SIG-M5 (cell line): ENCODE measurements around the gene VPS26A.
A peak's percentile ranks its signal among the peaks of the same experiment; 100 is the strongest.

Experiments
- DNase-seq: peaks from one replicate; lab custom pipeline; 2025; lab: John Stamatoyannopoulos, UW

Gene VPS26A

DNA sequence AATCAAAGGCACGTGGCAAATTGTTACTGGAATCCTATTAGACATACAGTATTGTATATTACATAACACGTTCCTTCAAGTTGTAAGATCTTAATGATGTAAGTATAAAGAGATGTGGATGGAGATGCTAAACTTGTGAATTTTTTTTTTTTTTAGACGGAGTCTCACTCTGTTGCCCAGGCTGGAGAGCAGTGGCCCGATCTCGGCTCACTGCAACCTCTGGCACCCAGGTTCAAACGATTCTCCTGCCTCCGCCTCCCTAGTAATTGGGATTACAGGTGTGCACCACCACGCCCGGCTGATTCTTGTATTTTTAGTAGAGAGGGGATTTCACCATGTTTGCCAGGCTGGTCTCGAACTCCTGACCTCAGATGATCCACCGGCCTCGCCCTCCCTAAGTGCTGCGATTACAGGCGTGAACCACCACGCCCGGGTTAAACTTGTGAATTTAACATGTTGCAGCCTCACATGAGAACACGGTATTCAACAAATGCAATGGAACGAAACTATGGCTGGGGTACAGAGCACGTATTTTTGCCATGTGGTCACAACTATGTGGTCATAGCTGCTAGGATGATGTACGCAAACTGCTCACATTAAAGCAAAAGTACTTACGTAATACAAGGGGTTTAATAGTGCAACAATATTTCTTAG lies 55.2 kb downstream of the VPS26A start:
- DNase-seq = no peak

GRCh38 chr10:69179743-69180524 lies 56.0 kb downstream of the VPS26A start, which contains the start of gene SUPV3L1:
SUPV3L1 (plus strand) TSS chr10:69180234; CDS start chr10:69180292, 58 bp downstream.
- peak; percentile 63 for DNase-seq

DNA sequence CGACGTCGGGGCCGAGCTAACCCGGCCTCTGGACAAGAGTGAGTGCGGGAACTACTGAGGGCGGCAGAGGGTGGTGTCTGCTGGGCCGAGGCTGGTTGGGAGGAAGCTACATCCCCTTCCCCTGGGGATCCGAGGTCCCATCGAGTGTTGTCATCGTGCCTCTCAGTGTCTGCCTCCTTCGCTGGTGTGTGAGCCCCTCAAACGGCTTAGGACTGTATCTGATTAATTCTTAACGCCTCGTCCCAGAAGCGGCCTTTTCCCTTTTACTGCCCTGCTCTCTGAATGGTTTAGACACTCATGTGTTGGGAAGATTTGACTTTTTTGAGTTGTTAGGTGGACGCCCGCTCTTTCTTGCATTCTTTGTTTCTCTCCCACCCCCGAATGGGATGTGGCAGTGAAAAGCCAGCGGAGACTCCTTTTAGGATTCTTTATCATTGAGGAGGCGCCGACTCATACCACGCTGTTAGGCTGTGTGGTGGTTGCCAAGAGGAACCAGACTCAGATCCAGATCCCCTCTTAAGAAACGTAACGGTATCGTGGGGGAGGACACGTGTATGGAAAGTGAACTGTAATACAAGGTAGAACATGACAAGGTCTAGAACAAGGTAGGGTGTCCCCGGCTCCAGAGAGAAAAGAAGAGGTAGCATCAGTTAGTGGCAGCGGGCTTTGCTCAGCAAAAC lies 56.7 kb downstream of the VPS26A start:
- DNase-seq = no peak

- no peak for DNase-seq
Observed at GRCh38 chr10:69181433-69181832, 57.5 kb downstream of the VPS26A start.

GRCh38 chr10:69182005-69182404 lies 58.0 kb downstream of the VPS26A start:
- no peak for DNase-seq

DNA sequence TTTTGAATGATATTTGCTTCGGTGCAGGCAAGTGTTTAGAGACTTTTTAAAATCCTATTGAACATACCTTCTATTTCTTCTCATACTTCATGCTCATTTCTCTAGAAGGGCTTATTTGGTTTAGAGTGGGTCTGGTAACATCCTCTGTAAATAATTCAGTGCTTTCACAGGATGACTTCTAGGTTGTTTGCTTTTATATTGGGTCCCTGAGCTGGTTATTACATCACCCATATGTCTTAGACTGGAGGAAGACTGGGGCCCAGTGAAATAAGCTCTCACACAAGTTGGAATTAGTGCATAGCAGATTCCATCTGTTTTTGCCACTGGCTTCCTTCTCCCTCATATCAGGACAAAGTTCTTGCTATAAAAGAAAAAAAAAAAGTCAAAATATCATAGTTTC lies 62.5 kb downstream of the VPS26A start:
- DNase-seq = no peak

- DNase-seq = no peak
Observed at GRCh38 chr10:69201045-69201444, 77.1 kb downstream of the VPS26A start.

GRCh38 chr10:69202332-69202731 lies 78.4 kb downstream of the VPS26A start:
- no peak for DNase-seq

- no peak for DNase-seq
Observed at GRCh38 chr10:69208761-69209160, 84.8 kb downstream of the VPS26A start.

GRCh38 chr10:69209787-69210484 lies 86.0 kb downstream of the VPS26A start:
- no peak for DNase-seq

DNA sequence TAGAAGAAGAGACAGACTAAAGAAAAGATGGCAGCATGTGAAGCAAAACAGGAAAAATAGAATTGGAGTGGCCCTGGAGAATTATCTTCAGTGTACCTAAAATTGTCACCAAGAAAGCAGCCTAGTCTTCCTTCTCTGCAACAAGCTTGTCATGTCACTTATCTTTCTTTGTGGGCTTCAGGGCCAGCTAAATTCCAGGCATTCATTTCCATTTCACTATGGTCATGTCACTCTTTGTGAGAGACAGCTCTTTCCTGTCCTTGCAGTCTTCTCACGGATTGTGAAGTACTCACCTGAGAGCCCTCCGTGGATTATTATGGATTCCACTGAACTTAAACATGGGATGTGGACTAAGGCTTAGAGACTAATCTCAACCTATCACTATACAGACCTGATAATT lies 87.1 kb downstream of the VPS26A start:
- no peak for DNase-seq

GRCh38 chr10:69211524-69211923 lies 87.5 kb downstream of the VPS26A start:
- no peak for DNase-seq

- no peak for DNase-seq
Observed at GRCh38 chr10:69213591-69214311, 89.8 kb downstream of the VPS26A start.

- DNase-seq = no peak
Observed at GRCh38 chr10:69214666-69215131, 90.7 kb downstream of the VPS26A start.

- no peak for DNase-seq
Observed at GRCh38 chr10:69215405-69216171, 91.6 kb downstream of the VPS26A start.

DNA sequence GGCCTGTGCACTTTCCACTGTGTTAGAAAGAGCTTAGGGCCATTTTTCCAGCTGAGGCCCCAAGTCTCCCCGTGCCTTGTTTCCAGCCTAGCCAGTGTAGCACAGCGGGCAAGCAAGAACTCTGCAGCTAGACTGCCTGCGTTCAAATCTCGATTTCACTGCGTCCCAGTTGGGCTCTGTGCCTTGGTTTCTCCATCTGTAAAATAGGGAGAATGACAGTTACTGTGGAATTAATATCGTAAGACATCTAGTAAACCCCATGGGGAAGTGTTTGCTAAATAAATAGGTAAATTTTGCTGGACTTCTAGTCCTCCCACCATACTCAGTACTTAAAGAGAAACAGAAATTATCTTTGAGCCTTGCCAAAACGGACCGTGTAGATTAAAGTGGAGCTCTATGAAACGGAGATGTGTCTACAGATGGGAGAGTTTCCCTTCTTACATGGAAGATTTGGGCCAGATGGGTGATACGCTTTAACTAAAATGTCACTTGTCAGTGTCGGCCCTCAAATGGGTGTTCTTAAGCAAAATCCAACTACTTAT lies 92.7 kb downstream of the VPS26A start:
- no peak for DNase-seq

- DNase-seq = no peak
Observed at GRCh38 chr10:69217119-69217754, 93.3 kb downstream of the VPS26A start.

- no peak for DNase-seq
Observed at GRCh38 chr10:69218831-69219230, 94.9 kb downstream of the VPS26A start.

GRCh38 chr10:69220041-69220451 lies 96.1 kb downstream of the VPS26A start, which contains the start of gene HKDC1:
HKDC1 (plus strand) TSS chr10:69220332; CDS start chr10:69220436, 104 bp downstream.
- DNase-seq = no peak

DNA sequence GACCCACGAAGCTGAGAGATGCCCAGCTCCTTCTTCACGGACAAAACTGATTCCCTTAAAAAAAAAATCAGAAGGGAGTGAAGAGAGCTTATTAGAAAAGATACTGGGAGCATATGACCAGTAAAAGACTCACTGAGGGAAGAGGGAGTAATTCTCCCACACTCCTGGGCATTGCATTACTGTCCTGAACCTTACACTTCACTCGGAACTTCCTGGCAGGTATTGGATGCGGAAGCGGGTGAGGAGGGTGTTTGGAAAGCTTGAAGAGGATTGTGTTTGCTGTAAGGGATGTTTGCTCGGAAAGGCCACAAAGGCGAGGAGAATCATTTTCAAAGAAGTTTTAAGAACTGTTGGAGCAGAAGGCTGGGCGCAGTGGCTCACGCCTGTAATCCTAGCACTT lies 96.5 kb downstream of the VPS26A start:
- no peak for DNase-seq
